H1 (cell line): ENCODE data around the gene STK32A. TPM values are rescaled to one million over a fixed set of nuclear protein-coding genes. Genes with fewer than 3 reads are reported as not detected.

ENCODE experiments used
- CTCF ChIA-PET: fragments of 300-600 bp; sonication (Branson Sonifier 250); formaldehyde crosslinking; loops from one replicate; lab custom pipeline; 2021; ENCODE audit not compliant: partially characterized antibody; lab: Charles Lee
- POLR2A ChIA-PET: fragments of 300-600 bp; sonication (Branson Sonifier 250); formaldehyde crosslinking; loops from one replicate; lab custom pipeline; 2021; ENCODE audit warnings: inconsistent platforms; ENCODE audit not compliant: partially characterized antibody; lab: Charles Lee
- DNase-seq, 2 experiments: peaks; one replicate each; pipeline versions ENCODE4 v3.0.0 to v3.0.0-alpha.2; 2010 to 2022; ENCODE audit warnings: low spot score in 2 of 2, low read depth in 1 of 2, mixed read lengths in 1 of 2
- FAIRE-seq: peaks from 2 replicates; lab custom pipeline; 2011; peaks lifted over from hg19 to GRCh38; lab: Jason Lieb, UNC
- H2AFZ ChIP-seq: 2 replicates; pipeline ENCODE4 v1.8.1; 2012; ENCODE audit warnings: low read length, inconsistent platforms
- H2AK5ac ChIP-seq: 2 replicates; pipeline ENCODE4 v1.6.1; 2013; ENCODE audit warnings: low read depth, low read length
- H2BK120ac ChIP-seq: replicated peaks from 2 replicates; pipeline ENCODE3; 2013; ENCODE audit warnings: low read depth, low read length, inconsistent platforms
- H2BK12ac ChIP-seq: 2 replicates; pipeline ENCODE4 v1.6.1; 2013; ENCODE audit warnings: low read depth, low read length
- H2BK15ac ChIP-seq: 2 replicates; pipeline ENCODE4 v1.6.1; 2013; ENCODE audit warnings: low read length
- H2BK20ac ChIP-seq: 2 replicates; pipeline ENCODE4 v1.6.1; 2013; ENCODE audit warnings: low read length
- H2BK5ac ChIP-seq: 2 replicates; pipeline ENCODE4 v1.6.1; 2013; ENCODE audit warnings: low read depth, low read length
- H3K14ac ChIP-seq: 2 replicates; pipeline ENCODE4 v1.6.1; 2013; ENCODE audit warnings: inconsistent platforms; ENCODE audit not compliant: insufficient read length
- H3K18ac ChIP-seq: 2 replicates; pipeline ENCODE4 v1.6.1; 2013; ENCODE audit warnings: low read length; ENCODE audit errors: extremely low read depth
- H3K23ac ChIP-seq: 2 replicates; pipeline ENCODE4 v1.6.1; 2013; ENCODE audit warnings: inconsistent platforms; ENCODE audit not compliant: insufficient read length
- H3K23me2 ChIP-seq: 2 replicates; pipeline ENCODE4 v1.6.1; 2013; ENCODE audit warnings: low read depth, low read length
- H3K27ac ChIP-seq: 2 replicates; pipeline ENCODE4 v1.6.1; 2011; ENCODE audit warnings: low read depth, low read length, inconsistent platforms
- H3K27me3 ChIP-seq, 4 experiments: replicated peaks in 1 of 4; 1 replicate in 1 of 4; 2 replicates in 3 of 4; pipeline versions ENCODE4 v1.6.1 to v1.8.1; 2011 to 2013; ENCODE audit warnings: low read length in 3 of 4, mild to moderate bottlenecking in 3 of 4, inconsistent platforms in 2 of 4, mixed read lengths in 2 of 4, moderate library complexity in 1 of 4; ENCODE audit not compliant: control insufficient read depth in 3 of 4, insufficient read depth in 3 of 4; ENCODE audit errors: extremely low read depth in 1 of 4
- H3K36me3 ChIP-seq, 4 experiments: 2 replicates each; pipeline versions ENCODE4 v1.6.1 to v1.8.1; 2011 to 2013; ENCODE audit warnings: mild to moderate bottlenecking in 4 of 4, low read length in 3 of 4, moderate library complexity in 2 of 4, control low read depth in 1 of 4, inconsistent platforms in 1 of 4; ENCODE audit not compliant: insufficient read depth in 4 of 4, control insufficient read depth in 2 of 4
- H3K4ac ChIP-seq: replicated peaks from 2 replicates; pipeline ENCODE3; 2013; ENCODE audit warnings: low read length, low read depth, mixed read lengths, inconsistent platforms; ENCODE audit not compliant: insufficient read length
- H3K4me1 ChIP-seq, 4 experiments: replicated peaks in 1 of 4; 1 replicate in 1 of 4; 2 replicates in 3 of 4; pipeline versions ENCODE4 v1.6.1 to v1.8.1; 2011 to 2013; ENCODE audit warnings: low read length in 3 of 4, inconsistent platforms in 2 of 4, mixed read lengths in 1 of 4; ENCODE audit not compliant: insufficient read depth in 4 of 4, control insufficient read depth in 3 of 4
- H3K4me2 ChIP-seq, 2 experiments: 2 replicates each; pipeline versions ENCODE4 v1.6.1 to v1.8.1; 2011 to 2013; ENCODE audit warnings: low read depth in 2 of 2, low read length in 2 of 2, control low read depth in 1 of 2, inconsistent platforms in 1 of 2, mild to moderate bottlenecking in 1 of 2; ENCODE audit not compliant: insufficient read depth in 1 of 2
- H3K4me3 ChIP-seq, 4 experiments: fragments of 200-600, 300-600 bp in 1 of 4; sonication (generic), shearing (Covaris generic), sonication (Bioruptor Twin) in 1 of 4; 2 replicates each; pipeline versions ENCODE4 v1.5.1 to v1.8.1; 2011 to 2016; ENCODE audit warnings: low read length in 4 of 4, low read depth in 3 of 4, control low read depth in 2 of 4, inconsistent platforms in 2 of 4, mild to moderate bottlenecking in 2 of 4, mixed read lengths in 1 of 4, moderate library complexity in 1 of 4; ENCODE audit not compliant: insufficient read depth in 2 of 4; ENCODE audit errors: extremely low read depth in 1 of 4
- H3K56ac ChIP-seq: replicated peaks from 2 replicates; pipeline ENCODE3; 2013; ENCODE audit warnings: low read depth, mild to moderate bottlenecking, mixed read lengths, low read length, inconsistent platforms; ENCODE audit not compliant: insufficient read length
- H3K79me1 ChIP-seq: 2 replicates; pipeline ENCODE4 v1.6.1; 2013; ENCODE audit warnings: low read depth, low read length, control low read depth
- H3K79me2 ChIP-seq, 2 experiments: 2 replicates each; pipeline versions ENCODE4 v1.6.1 to v1.8.1; 2012 to 2013; ENCODE audit warnings: low read length in 2 of 2, mild to moderate bottlenecking in 2 of 2, inconsistent platforms in 1 of 2; ENCODE audit not compliant: insufficient read depth in 2 of 2, control insufficient read depth in 1 of 2
- H3K9ac ChIP-seq, 4 experiments: replicated peaks in 1 of 4; 1 replicate in 1 of 4; 2 replicates in 3 of 4; pipeline versions ENCODE4 v1.6.1 to v1.8.1; 2011 to 2013; ENCODE audit warnings: low read depth in 3 of 4, low read length in 3 of 4, control low read depth in 2 of 4, mild to moderate bottlenecking in 2 of 4, moderate library complexity in 2 of 4, inconsistent platforms in 1 of 4; ENCODE audit errors: extremely low read depth in 1 of 4
- H3K9me3 ChIP-seq, 2 experiments: 2 replicates each; pipeline versions ENCODE4 v1.6.1 to v1.8.1; 2012 to 2013; ENCODE audit warnings: mild to moderate bottlenecking in 2 of 2, moderate library complexity in 2 of 2, control low read depth in 1 of 2, inconsistent platforms in 1 of 2, low read depth in 1 of 2, low read length in 1 of 2, mixed read lengths in 1 of 2; ENCODE audit not compliant: insufficient read depth in 2 of 2
- H4K20me1 ChIP-seq, 2 experiments: replicated peaks in 1 of 2; 2 replicates each; pipeline versions ENCODE3 to v1.8.1; 2011 to 2013; ENCODE audit warnings: inconsistent platforms in 2 of 2, low read length in 2 of 2, mild to moderate bottlenecking in 1 of 2; ENCODE audit not compliant: insufficient read depth in 2 of 2, control insufficient read depth in 1 of 2
- H4K5ac ChIP-seq: 2 replicates; pipeline ENCODE4 v1.6.1; 2013; ENCODE audit warnings: low read length, low read depth, mixed read lengths, inconsistent platforms; ENCODE audit not compliant: insufficient read length
- H4K8ac ChIP-seq: 2 replicates; pipeline ENCODE4 v1.8.0; 2013; ENCODE audit warnings: mild to moderate bottlenecking, moderate library complexity, low read length, inconsistent platforms; ENCODE audit not compliant: insufficient read depth; ENCODE audit errors: extremely low read depth
- H4K91ac ChIP-seq: replicated peaks from 2 replicates; pipeline ENCODE3; 2013; ENCODE audit warnings: low read length, mixed read lengths, inconsistent platforms; ENCODE audit not compliant: insufficient read length
- ASH2L ChIP-seq: fragments of 200-600, 300-600 bp; sonication (generic); IDR thresholded peaks from one replicate; pipeline ENCODE4 v1.7.1; 2017; ENCODE audit warnings: low read length
- ATF3 ChIP-seq: IDR thresholded peaks from 2 replicates; pipeline ENCODE4 v1.6.1; 2011; ENCODE audit warnings: low read depth, mild to moderate bottlenecking, low read length; ENCODE audit not compliant: insufficient read depth
- BRCA1 ChIP-seq: IDR thresholded peaks from 2 replicates; pipeline ENCODE4 v1.6.1; 2012; ENCODE audit warnings: low read depth, low read length, improper control_type of control experiment
- CBX5 ChIP-seq: fragments of 300-800, 300-1000 bp; sonication (generic); IDR thresholded peaks from 2 replicates; pipeline ENCODE4 v1.7.1; 2016; ENCODE audit warnings: antibody characterized with exemption, low read length, low read depth
- NRF1 ChIP-seq: IDR thresholded peaks from 2 replicates; pipeline ENCODE4 v1.6.1; 2011; ENCODE audit warnings: mild to moderate bottlenecking, low read depth, low read length, improper control_type of control experiment
- RFX5 ChIP-seq: IDR thresholded peaks from 2 replicates; pipeline ENCODE4 v1.6.1; 2011; ENCODE audit warnings: low read depth, low read length, improper control_type of control experiment, borderline replicate concordance
- SAP30 ChIP-seq: fragments of 300-600 bp; sonication (generic); IDR thresholded peaks from 2 replicates; pipeline ENCODE4 v1.7.1; 2012; ENCODE audit warnings: low read length, moderate library complexity, mild to moderate bottlenecking, inconsistent platforms; ENCODE audit not compliant: insufficient read depth, insufficient replicate concordance
- SUZ12 ChIP-seq: fragments of 200-600 bp; sonication (generic); IDR thresholded peaks from 2 replicates; pipeline ENCODE4 v1.6.1; 2012; ENCODE audit warnings: mild to moderate bottlenecking, inconsistent platforms, low read length, moderate library complexity, mixed read lengths
- TCF12 ChIP-seq: IDR thresholded peaks from 2 replicates; pipeline ENCODE4 v1.6.1; 2011; ENCODE audit warnings: low read depth, mild to moderate bottlenecking, low read length
- ZNF274 ChIP-seq: IDR thresholded peaks from 2 replicates; pipeline ENCODE4 v1.7.0; 2012; ENCODE audit warnings: low read length, borderline replicate concordance; ENCODE audit errors: extremely low read depth
- WGBS, 2 experiments: shearing (Covaris generic) in 1 of 2; methylation state at CpG; one replicate each; pipeline versions ENCODE4 v1.1.6 to v1.1.7; 2013 to 2015; ENCODE audit warnings: low lambda C conversion rate in 2 of 2, mixed read lengths in 2 of 2, inconsistent platforms in 1 of 2, low coverage in 1 of 2, missing lambda C conversion rate in 1 of 2; ENCODE audit not compliant: insufficient replicate concordance in 2 of 2, insufficient coverage in 1 of 2, insufficient read length in 1 of 2; ENCODE audit errors: extremely low coverage in 1 of 2, missing lambda C conversion rate in 1 of 2; 5-methylcytosine and 5-hydroxymethylcytosine counted together
- polyA plus RNA-seq, 7 experiments: library from polyadenylated mRNA; depleted of rRNA in 3 of 7; stranded (reverse) in 5 of 7; unstranded in 2 of 7; fragments of >200 nt in 5 of 7; fragments of 200-250 nt in 2 of 7; gene quantifications; 1 replicate in 5 of 7; 2 replicates in 1 of 7; 4 replicates in 1 of 7; pipeline versions ENCODE4 v1.2.1 to v1.2.3, GENCODE V29; 2011 to 2013; ENCODE audit warnings: missing spikeins in 2 of 7, mixed read lengths in 2 of 7
- total RNA-seq: library from RNA; stranded (reverse); fragmentation: NEBNext Ultra II Directional; extraction: Animal tissue kit (Norgen Biotek cat#: 25700); gene quantifications from 2 replicates; pipeline ENCODE4 v1.2.1, GENCODE V29; 2021

The STK32A gene
- total and polyA plus RNA-seq, 2 of the 8 experiments (the other 6 are each of a cell fraction or from before 2014, with no cell fraction given): 1.3 to 2.5 TPM

DNA sequence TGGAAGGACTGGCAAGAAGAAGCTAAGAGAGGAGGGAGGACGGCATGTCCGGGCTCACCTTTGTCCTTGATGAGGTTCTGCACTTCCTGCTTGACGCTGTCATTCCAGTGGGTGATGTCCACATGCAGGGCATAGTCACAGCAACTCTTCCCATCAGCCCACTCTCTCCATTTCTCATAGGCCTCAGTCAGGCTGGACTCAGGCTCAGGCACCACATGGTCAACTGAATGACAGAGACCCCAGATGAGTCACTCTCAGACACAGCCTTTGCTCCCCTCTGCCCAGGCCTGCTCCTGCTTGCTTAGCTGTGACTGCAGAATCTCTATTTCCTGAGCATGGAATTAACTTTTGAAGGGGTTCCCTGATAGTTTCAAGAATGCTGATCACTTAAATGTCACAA is 180.8 kb downstream of the STK32A start:
- Histone ChIP-seq H3K9ac (no peak overlapping the region), H3K27me3 (no peaks in the 10 kb centered on the region), H3K23me2 (no peaks in the 10 kb centered on the region), H4K20me1 (peaks cover 11 to 14% of the 10 kb centered on the region in 2 experiments), H2BK5ac (no peak overlapping the region), H4K91ac (no peak overlapping the region), H2AFZ (no peak overlapping the region), H2BK20ac (no peak overlapping the region), H2BK12ac (no peak overlapping the region), H3K4me2 (no peak overlapping the region), H3K27ac (no peak overlapping the region), H4K5ac (no peak overlapping the region), H3K56ac (no peak overlapping the region), H3K18ac (no peak overlapping the region), H2BK15ac (no peak overlapping the region), H3K79me1 (peaks cover 11% of the 10 kb centered on the region), H2AK5ac (no peak overlapping the region), H3K4ac (no peak overlapping the region), H3K79me2 (peaks cover 4 to 52% of the 10 kb centered on the region in 2 experiments), H2BK120ac (no peak overlapping the region), H4K8ac (no peak overlapping the region), H3K9me3 (no peaks in the 10 kb centered on the region), H3K4me1 (no peaks in the 10 kb centered on the region; a peak in 1 of 7 replicates), H3K14ac (no peak overlapping the region), H3K4me3 (no peak overlapping the region), H3K23ac (no peak overlapping the region), H3K36me3 (peaks cover 56 to 100% (median 86%) of the 10 kb centered on the region in 4 experiments)
- no peak for FAIRE-seq
- DNase-seq: no peak
- ChIA-PET CTCF (interaction anchor here (0.9 to 4.4 kb wide), 5 partner anchors 18 to 162 kb away, joined by 3 to 26 read pairs (median 18); no protein-coding TSS in a partner anchor), POLR2A (interaction anchor here (0.6 to 1.3 kb wide), 3 partner anchors 11 to 16 kb away, joined by 3 read pairs; no protein-coding TSS in a partner anchor)
- TF ChIP-seq SUZ12 (no peak), TCF12 (no peak), ASH2L (no peak), ZNF274 (no peak), BRCA1 (no peak), ATF3 (no peak), SAP30 (no peak), RFX5 (no peak), NRF1 (no peak), CBX5 (no peak)
- WGBS, 2 experiments: 98% methylated on average over 3 of the region's 3 CpGs; no CpG with 5 or more reads in 1 of the 2 experiments
